OCI-LY7 (cell line): Measurements from ENCODE around the gene CPA1. TPM values are rescaled to one million over a fixed set of nuclear protein-coding genes. Genes with fewer than 3 reads are reported as not detected.

Source experiments
- BruUV-seq: library from RNA; stranded (reverse); fragments of 400-500 nt; replicated peaks from 2 replicates; lab custom pipeline; 2021; lab: Mats Ljungman, UMichigan
- CTCF ChIA-PET: fragments of 300-600 bp; sonication (Branson Sonifier 250); formaldehyde crosslinking; loops from one replicate; lab custom pipeline; 2022; ENCODE audit warnings: antibody characterized with exemption; ENCODE audit not compliant: unreplicated experiment; lab: Charles Lee
- POLR2A ChIA-PET: fragments of 300-600 bp; sonication (Branson Sonifier 250); formaldehyde crosslinking; loops from one replicate; lab custom pipeline; 2022; ENCODE audit warnings: antibody characterized with exemption; lab: Charles Lee
- DNase-seq: peaks from one replicate; pipeline ENCODE4 v3.0.0-alpha.2; 2015; ENCODE audit warnings: low spot score
- H2AFZ ChIP-seq: fragments of 200-600 bp; sonication (generic), shearing (Covaris generic); 2 replicates; pipeline ENCODE4 v1.6.1; 2014; ENCODE audit warnings: mild to moderate bottlenecking, antibody characterized with exemption, low read length, moderate library complexity
- H3K27ac ChIP-seq: fragments of 200-600 bp; sonication (generic); 2 replicates; pipeline ENCODE4 v1.5.1; 2014; ENCODE audit warnings: mixed run types, low read depth, mild to moderate bottlenecking, moderate library complexity, low read length, inconsistent platforms; ENCODE audit not compliant: poor library complexity, severe bottlenecking
- H3K36me3 ChIP-seq: fragments of 200-600 bp; sonication (generic); 2 replicates; pipeline ENCODE4 v1.6.1; 2014; ENCODE audit warnings: mild to moderate bottlenecking, antibody characterized with exemption, low read length, moderate library complexity, mixed read lengths; ENCODE audit not compliant: insufficient read depth
- H3K4me1 ChIP-seq: fragments of 200-600 bp; sonication (generic); 2 replicates; pipeline ENCODE4 v1.5.1; 2014; ENCODE audit warnings: mild to moderate bottlenecking, low read length; ENCODE audit not compliant: insufficient read depth, poor library complexity, severe bottlenecking
- H3K4me2 ChIP-seq: fragments of 200-600 bp; sonication (generic); 2 replicates; pipeline ENCODE4 v1.6.1; 2014; ENCODE audit warnings: mild to moderate bottlenecking, low read length
- H3K4me3 ChIP-seq: fragments of 200-600 bp; sonication (generic); 2 replicates; pipeline ENCODE4 v1.5.1; 2014; ENCODE audit warnings: mild to moderate bottlenecking, low read depth, low read length; ENCODE audit not compliant: poor library complexity, severe bottlenecking
- H3K79me2 ChIP-seq: fragments of 200-600 bp; sonication (generic); 2 replicates; pipeline ENCODE4 v1.6.1; 2016; ENCODE audit warnings: low read depth, mild to moderate bottlenecking, low read length, moderate library complexity, mixed read lengths; ENCODE audit not compliant: insufficient read depth
- H3K9me2 ChIP-seq: fragments of 200-600 bp; sonication (generic); 2 replicates; pipeline ENCODE4 v1.6.1; 2016; ENCODE audit warnings: mild to moderate bottlenecking, low read length, mixed read lengths; ENCODE audit not compliant: insufficient read depth
- H3K9me3 ChIP-seq: fragments of 200-600 bp; sonication (generic); 2 replicates; pipeline ENCODE4 v1.6.1; 2014; ENCODE audit warnings: mild to moderate bottlenecking, mixed run types, low read length, mixed read lengths
- H4K20me1 ChIP-seq: fragments of 200-600 bp; sonication (generic); 2 replicates; pipeline ENCODE4 v1.6.1; 2014; ENCODE audit warnings: mild to moderate bottlenecking, antibody characterized with exemption, low read length, moderate library complexity, mixed read lengths; ENCODE audit not compliant: insufficient read depth
- CTCF ChIP-seq: fragments of 200-600 bp; sonication (generic); conservative IDR thresholded peaks from 2 replicates; pipeline ENCODE4 v1.5.1; 2014; ENCODE audit warnings: mild to moderate bottlenecking, antibody characterized with exemption, low read length, moderate library complexity, mixed read lengths
- EZH2phosphoT487 ChIP-seq: fragments of 200-600 bp; sonication (generic); IDR thresholded peaks from 2 replicates; pipeline ENCODE4 v1.6.1; 2018; ENCODE audit warnings: low read depth, borderline replicate concordance, mild to moderate bottlenecking, mixed run types, antibody characterized with exemption, low read length, moderate library complexity, mixed read lengths
- intact Hi-C: fragments of 100-400 bp; cut with micrococcal nuclease; formaldehyde crosslinking; loops from one replicate; pipeline ENCODE4 v1.10.0; 2022; ENCODE audit not compliant: unreplicated experiment
- total RNA-seq, 2 experiments: library from RNA; depleted of rRNA in 1 of 2; stranded (reverse); fragments of >200 nt in 1 of 2; shearing (Covaris generic) in 1 of 2; gene quantifications; 2 replicates each; pipeline ENCODE4 v1.2.3, GENCODE V29; 2014 to 2022

The CPA1 gene
- total RNA-seq, 2 experiments from 2014 or later: not detected

GRCh38 chr7:130344271-130344866 is 35.9 kb upstream of the CPA1 start, which contains the start of gene CPA5:
Gene CPA5 (plus strand): TSS chr7:130344816. CDS start chr7:130346486, 1,670 bp downstream.
- Histone ChIP-seq H3K36me3 (no peaks in the 10 kb centered on the region), H3K9me2 (no peaks in the 10 kb centered on the region), H2AFZ (no peak within 1 kb of the TSS), H3K4me3 (no peak within 1 kb of the TSS), H3K4me2 (no peak within 1 kb of the TSS), H3K79me2 (no peaks in the 10 kb centered on the region), H3K9me3 (no peaks in the 10 kb centered on the region), H3K4me1 (no peaks in the 10 kb centered on the region), H4K20me1 (no peaks in the 10 kb centered on the region), H3K27ac (no peak within 1 kb of the TSS)
- no TSS peak for BruUV-seq
- CTCF ChIA-PET: no interaction called here
- DNase-seq: no peak
- POLR2A ChIA-PET: interaction anchor here (0.5 to 1.3 kb wide), 4 partner anchors 11 to 129 kb away, joined by 3 to 4 read pairs (median 4); no protein-coding TSS in a partner anchor
- no peak for TF ChIP-seq CTCF
- intact Hi-C loops: no loop called here

- H3K9me3 ChIP-seq: no peaks in the 10 kb centered on the region
- CTCF ChIA-PET: no interaction called here
Measured at GRCh38 chr7:130345136-130345535, 35.2 kb upstream of the CPA1 start.

More at GRCh38 chr7:130345136-130345535, 35.2 kb upstream of the CPA1 start:
- intact Hi-C loops: no loop called here
- no peaks in the 10 kb centered on the region for H3K36me3 ChIP-seq
- DNase-seq: no peak
- no peak overlapping the region for H3K4me2 ChIP-seq
- H3K79me2 ChIP-seq: no peaks in the 10 kb centered on the region
- no peaks in the 10 kb centered on the region for H3K4me1 ChIP-seq
- no peaks in the 10 kb centered on the region for H4K20me1 ChIP-seq
- no TSS peak for BruUV-seq
- no peak overlapping the region for H2AFZ ChIP-seq
- H3K4me3 ChIP-seq: no peak overlapping the region
- H3K27ac ChIP-seq: no peak overlapping the region
- no peaks in the 10 kb centered on the region for H3K9me2 ChIP-seq
- no peak for TF ChIP-seq EZH2phosphoT487
- TF ChIP-seq CTCF: no peak
- POLR2A ChIA-PET: interaction anchor here (0.8 to 1.3 kb wide), 2 partner anchors 12 to 128 kb away, joined by 3 to 4 read pairs; no protein-coding TSS in a partner anchor
